CD4-positive, CD25-positive, alpha-beta regulatory T cell (primary cell): ENCODE data around the gene FBXO38. TPM values are rescaled to one million over a fixed set of nuclear protein-coding genes. Genes with fewer than 3 reads are reported as not detected.

ENCODE experiments used
- ATAC-seq, 2 donors: fragments of 150-1000 bp; cut with Tn5 transposase; one replicate each; pipeline ENCODE4 v1.10.0; 2021; ENCODE audit warnings: low read depth in 2 of 2, moderate number of reproducible peaks in 2 of 2, moderate library complexity in 1 of 2
- DNase-seq, 3 donors: peaks; one replicate each; pipeline versions ENCODE4 v3.0.0 to v3.0.0-alpha.2; 2012 to 2022; ENCODE audit warnings: mixed read lengths in 1 of 3
- H3K27ac ChIP-seq: one replicate; pipeline ENCODE4 v1.7.0; 2013; ENCODE audit warnings: mild to moderate bottlenecking, low read length; ENCODE audit not compliant: insufficient read depth, poor library complexity, severe bottlenecking
- H3K27me3 ChIP-seq: one replicate; pipeline ENCODE4 v1.7.0; 2013; ENCODE audit warnings: low read length; ENCODE audit not compliant: control insufficient read depth, insufficient read depth
- H3K36me3 ChIP-seq: one replicate; pipeline ENCODE4 v1.7.0; 2013; ENCODE audit warnings: mild to moderate bottlenecking, low read length, moderate library complexity; ENCODE audit not compliant: control insufficient read depth, insufficient read depth
- H3K4me1 ChIP-seq: 2 replicates; pipeline ENCODE4 v1.7.0; 2013; ENCODE audit warnings: mild to moderate bottlenecking, low read length; ENCODE audit not compliant: insufficient read depth, control insufficient read depth, poor library complexity, severe bottlenecking
- H3K4me3 ChIP-seq: one replicate; pipeline ENCODE4 v1.7.0; 2013; ENCODE audit warnings: low read depth, mild to moderate bottlenecking, low read length, moderate library complexity
- H3K9me3 ChIP-seq, 2 experiments: 1 replicate in 1 of 2; 2 replicates in 1 of 2; pipeline ENCODE4 v1.7.0; 2013; ENCODE audit warnings: low read length in 2 of 2, mild to moderate bottlenecking in 1 of 2, moderate library complexity in 1 of 2; ENCODE audit not compliant: control insufficient read depth in 2 of 2
- H3K27ac Mint-ChIP-seq, 3 donors: one replicate each; pipeline ENCODE4 v1.8.0; 2020 to 2022; ENCODE audit warnings: mild to moderate bottlenecking in 3 of 3, mixed read lengths in 3 of 3, moderate library complexity in 2 of 3
- H3K27me3 Mint-ChIP-seq: one replicate; pipeline ENCODE4 v1.8.0; 2022; ENCODE audit warnings: mild to moderate bottlenecking, mixed read lengths
- H3K36me3 Mint-ChIP-seq: one replicate; pipeline ENCODE4 v1.8.0; 2020; ENCODE audit warnings: mixed read lengths
- H3K4me1 Mint-ChIP-seq, 4 donors: one replicate each; pipeline ENCODE4 v1.8.0; 2020 to 2022; ENCODE audit warnings: mixed read lengths in 4 of 4, mild to moderate bottlenecking in 1 of 4
- H3K4me3 Mint-ChIP-seq, 4 donors: one replicate each; pipeline ENCODE4 v1.8.0; 2020 to 2022; ENCODE audit warnings: mild to moderate bottlenecking in 4 of 4, mixed read lengths in 4 of 4, moderate library complexity in 3 of 4
- H3K9me3 Mint-ChIP-seq, 7 donors: one replicate each; pipeline ENCODE4 v1.8.0; 2020 to 2022; ENCODE audit warnings: mixed read lengths in 7 of 7, mild to moderate bottlenecking in 3 of 7, moderate library complexity in 2 of 7
- polyA plus RNA-seq, 4 donors: library from polyadenylated mRNA; unstranded; fragments of 300-500 nt; fragmentation: Illumina TruSeq; gene quantifications; one replicate each; pipeline ENCODE4 v1.2.3, GENCODE V29; 2021
- total RNA-seq: library from RNA; stranded (reverse); gene quantifications from one replicate; pipeline ENCODE4 v1.2.3, GENCODE V29; 2022

Gene FBXO38
- total and polyA plus RNA-seq, 5 donors from 2014 or later, result 16.0 to 54.6 (median 20.4) TPM

GRCh38 chr5:148398698-148399121 is 15.0 kb downstream of the FBXO38 start:
- peak overlapping the region; percentile 80 to 90 (median 82) for H3K27ac Mint-ChIP-seq
- DNase-seq, result no peak
- H3K27me3 Mint-ChIP-seq, result no peaks in the 10 kb centered on the region
- H3K36me3 Mint-ChIP-seq, result peaks cover 51% of the 10 kb centered on the region
- Histone ChIP-seq H3K27ac (no peak overlapping the region), H3K4me3 (no peak overlapping the region), H3K36me3 (peaks cover 70% of the 10 kb centered on the region), H3K4me1 (no peaks in the 10 kb centered on the region), H3K27me3 (no peaks in the 10 kb centered on the region), H3K9me3 (no peaks in the 10 kb centered on the region)
- H3K4me1 Mint-ChIP-seq, result peaks cover 29 to 81% (median 60%) of the 10 kb centered on the region in 4 donors
- peak overlapping the region in 1 of 4 donors; percentile 10 for H3K4me3 Mint-ChIP-seq
- no peaks in the 10 kb centered on the region for H3K9me3 Mint-ChIP-seq
- no peak for ATAC-seq

DNA sequence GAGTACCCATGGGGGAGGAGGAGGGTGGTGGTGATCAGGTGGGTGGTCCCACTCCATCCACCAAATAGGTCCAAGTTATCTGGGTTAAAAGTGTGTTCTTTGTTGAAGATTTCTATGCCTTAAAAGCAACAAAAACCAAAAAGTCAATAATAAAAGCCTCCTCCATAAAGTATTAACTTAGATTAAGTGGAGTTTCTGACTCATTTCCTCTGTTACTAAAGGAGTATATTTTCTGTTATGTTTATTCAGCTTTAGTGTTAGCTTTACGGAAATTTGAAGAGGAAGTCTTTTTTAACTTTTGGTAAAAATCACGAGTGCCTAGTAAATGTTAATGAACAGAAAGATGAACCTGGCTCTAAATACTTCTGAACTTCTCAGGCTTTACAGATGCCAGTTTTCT is 17.8 kb downstream of the FBXO38 start:
- Histone ChIP-seq H3K36me3 (peaks cover 82% of the 10 kb centered on the region), H3K4me1 (no peaks in the 10 kb centered on the region), H3K4me3 (peak overlapping the region; percentile 4), H3K27me3 (no peaks in the 10 kb centered on the region), H3K9me3 (no peaks in the 10 kb centered on the region), H3K27ac (no peak overlapping the region)
- Mint-ChIP-seq H3K4me1 (peaks cover 29 to 69% (median 58%) of the 10 kb centered on the region in 4 donors), H3K27ac (peak overlapping the region; percentile 42 to 65 (median 65)), H3K36me3 (peaks cover 62% of the 10 kb centered on the region), H3K27me3 (no peaks in the 10 kb centered on the region), H3K4me3 (peak overlapping the region in 1 of 4 donors; percentile 9), H3K9me3 (no peaks in the 10 kb centered on the region)
- ATAC-seq (peak; percentile 55 to 73), DNase-seq (peak in 1 of 3 donors; percentile 39)

DNA sequence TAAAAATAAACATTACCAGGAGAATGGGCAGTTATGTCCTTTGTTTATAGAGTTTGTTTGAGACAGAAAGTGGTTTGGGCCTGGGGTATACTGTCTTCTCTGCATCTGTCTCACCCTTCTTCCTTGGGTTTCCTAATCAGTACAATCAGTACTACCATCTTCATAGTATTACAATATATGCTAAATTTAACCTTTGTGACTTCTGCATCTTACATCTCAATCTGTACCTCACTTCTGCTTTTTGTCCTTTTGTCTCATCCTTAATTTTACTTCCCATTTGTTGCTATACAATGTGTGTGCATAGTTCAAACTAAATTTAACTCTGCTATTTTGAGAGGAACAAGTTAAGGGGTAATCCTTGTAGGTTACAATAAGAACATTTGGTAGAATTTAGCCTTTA is 19.6 kb downstream of the FBXO38 start:
- H3K27me3 Mint-ChIP-seq, result no peaks in the 10 kb centered on the region
- Histone ChIP-seq H3K9me3 (no peaks in the 10 kb centered on the region), H3K27ac (no peak overlapping the region), H3K36me3 (peaks cover 90% of the 10 kb centered on the region), H3K4me3 (no peak overlapping the region), H3K27me3 (no peaks in the 10 kb centered on the region), H3K4me1 (no peaks in the 10 kb centered on the region)
- H3K4me3 Mint-ChIP-seq, result peak overlapping the region in 1 of 4 donors; percentile 5
- no peaks in the 10 kb centered on the region for H3K9me3 Mint-ChIP-seq
- peaks cover 21 to 61% (median 54%) of the 10 kb centered on the region in 4 donors for H3K4me1 Mint-ChIP-seq
- no peak for ATAC-seq
- DNase-seq, result no peak
- peaks cover 67% of the 10 kb centered on the region for H3K36me3 Mint-ChIP-seq
- H3K27ac Mint-ChIP-seq, result no peak overlapping the region

- peaks cover 5 to 40% (median 33%) of the 10 kb centered on the region in 4 donors for H3K4me1 Mint-ChIP-seq
- Histone ChIP-seq H3K4me3 (no peak overlapping the region), H3K9me3 (no peaks in the 10 kb centered on the region), H3K27me3 (no peaks in the 10 kb centered on the region), H3K36me3 (peaks cover 94% of the 10 kb centered on the region), H3K27ac (no peak overlapping the region), H3K4me1 (no peaks in the 10 kb centered on the region)
- no peaks in the 10 kb centered on the region for H3K27me3 Mint-ChIP-seq
- DNase-seq, result no peak
- no peak for ATAC-seq
- peaks cover 64% of the 10 kb centered on the region for H3K36me3 Mint-ChIP-seq
- H3K4me3 Mint-ChIP-seq, result no peak overlapping the region
- H3K9me3 Mint-ChIP-seq, result no peaks in the 10 kb centered on the region
- H3K27ac Mint-ChIP-seq, result no peak overlapping the region
These were observed 22.6 kb downstream of the FBXO38 start for GRCh38 chr5:148406406-148406805.

- Mint-ChIP-seq H3K27ac (peak overlapping the region; percentile 32 to 54 (median 43)), H3K9me3 (no peaks in the 10 kb centered on the region), H3K4me1 (peaks cover 0 to 29% (median 22%) of the 10 kb centered on the region in 4 donors), H3K4me3 (no peak overlapping the region), H3K36me3 (peaks cover 61% of the 10 kb centered on the region), H3K27me3 (no peaks in the 10 kb centered on the region)
- no peak overlapping the region for H3K27ac ChIP-seq
- no peak for ATAC-seq
- no peaks in the 10 kb centered on the region for H3K27me3 ChIP-seq
- H3K36me3 ChIP-seq, result peaks cover 96% of the 10 kb centered on the region
- H3K4me1 ChIP-seq, result no peaks in the 10 kb centered on the region
- DNase-seq, result no peak
- H3K4me3 ChIP-seq, result no peak overlapping the region
- H3K9me3 ChIP-seq, result no peaks in the 10 kb centered on the region
These were observed 24.3 kb downstream of the FBXO38 start for GRCh38 chr5:148408092-148408491.

DNA sequence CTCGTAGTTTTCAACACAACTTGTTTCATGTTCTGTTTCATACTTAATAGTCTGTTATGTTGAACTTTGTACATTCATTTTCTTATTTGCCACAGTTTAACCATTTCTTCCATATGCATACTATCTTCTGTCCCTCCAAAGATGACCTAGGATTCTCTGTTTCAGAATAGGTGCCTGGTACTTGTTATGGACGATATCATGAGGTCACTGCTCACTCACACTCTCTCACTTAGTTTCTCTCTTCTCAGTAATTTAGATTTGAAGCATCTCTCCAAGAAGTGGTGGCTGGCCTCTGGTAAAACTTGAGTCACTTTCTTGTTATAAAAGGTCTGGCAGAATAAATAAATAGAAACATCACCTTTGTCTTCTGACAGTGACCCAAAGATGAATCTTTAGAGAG is 28.4 kb downstream of the FBXO38 start:
- H3K27ac Mint-ChIP-seq, result peak overlapping the region in 1 of 3 donors; percentile 27
- H3K9me3 ChIP-seq, result no peaks in the 10 kb centered on the region
- H3K36me3 Mint-ChIP-seq, result peaks cover 51% of the 10 kb centered on the region
- no peaks in the 10 kb centered on the region for H3K4me1 ChIP-seq
- H3K9me3 Mint-ChIP-seq, result no peaks in the 10 kb centered on the region
- H3K27me3 ChIP-seq, result no peaks in the 10 kb centered on the region
- DNase-seq (no peak), ATAC-seq (no peak)
- H3K36me3 ChIP-seq, result peaks cover 95% of the 10 kb centered on the region
- H3K27ac ChIP-seq, result no peak overlapping the region
- no peak overlapping the region for H3K4me3 Mint-ChIP-seq
- H3K4me1 Mint-ChIP-seq, result peaks cover 0 to 17% (median 8%) of the 10 kb centered on the region in 4 donors
- no peak overlapping the region for H3K4me3 ChIP-seq
- H3K27me3 Mint-ChIP-seq, result no peaks in the 10 kb centered on the region

DNA sequence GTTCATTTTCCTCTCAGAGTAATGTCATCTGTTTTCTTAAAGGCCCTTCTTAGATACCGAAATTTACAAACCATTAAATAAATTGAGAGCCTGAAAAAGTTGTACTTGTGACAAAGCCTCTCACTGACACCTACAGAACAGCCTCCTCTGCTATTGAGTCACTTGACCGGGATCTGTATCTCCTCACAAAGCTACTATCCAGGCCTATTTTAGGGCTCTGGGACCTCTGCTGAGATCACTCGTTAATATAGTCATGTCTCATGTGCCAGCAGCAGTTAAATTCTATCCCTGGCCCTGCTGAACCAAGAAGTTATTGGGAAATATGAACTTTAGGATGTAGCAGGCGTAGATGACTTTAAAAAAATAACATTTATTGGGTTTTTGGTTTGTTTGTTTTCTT is 31.1 kb downstream of the FBXO38 start:
- H3K27me3 Mint-ChIP-seq, result no peaks in the 10 kb centered on the region
- peaks cover 51% of the 10 kb centered on the region for H3K36me3 Mint-ChIP-seq
- no peak overlapping the region for H3K4me3 Mint-ChIP-seq
- DNase-seq, result no peak
- H3K4me3 ChIP-seq, result no peak overlapping the region
- no peaks in the 10 kb centered on the region for H3K9me3 ChIP-seq
- H3K36me3 ChIP-seq, result peaks cover 97% of the 10 kb centered on the region
- no peaks in the 10 kb centered on the region for H3K9me3 Mint-ChIP-seq
- no peaks in the 10 kb centered on the region for H3K4me1 ChIP-seq
- H3K27me3 ChIP-seq, result no peaks in the 10 kb centered on the region
- H3K4me1 Mint-ChIP-seq, result peaks cover 0 to 12% (median 5%) of the 10 kb centered on the region in 4 donors
- ATAC-seq, result no peak
- H3K27ac Mint-ChIP-seq, result no peak overlapping the region
- no peak overlapping the region for H3K27ac ChIP-seq

DNA sequence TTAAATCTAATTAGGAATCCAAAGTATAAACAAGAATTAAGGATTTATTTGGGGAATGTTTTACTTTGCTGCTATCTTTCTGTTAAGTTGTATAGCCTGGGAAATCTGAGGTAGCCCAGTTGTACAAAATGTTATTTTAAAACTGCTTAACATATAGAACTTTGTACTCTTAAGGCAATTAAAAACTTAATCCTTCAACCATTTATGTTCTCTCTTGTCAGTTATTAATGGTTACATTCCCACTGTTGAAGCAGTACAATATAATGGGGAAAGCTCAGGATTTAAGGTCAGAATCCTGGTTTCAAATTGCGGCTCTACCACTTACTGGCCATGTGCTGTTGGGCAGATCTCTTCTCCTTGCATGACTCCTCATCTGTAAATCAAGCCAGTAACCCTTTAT is 32.7 kb downstream of the FBXO38 start:
- ATAC-seq, result no peak

More for the DNA sequence above, 32.7 kb downstream of the FBXO38 start:
- H3K36me3 ChIP-seq, result peaks cover 89% of the 10 kb centered on the region
- H3K27ac ChIP-seq, result no peak overlapping the region
- no peaks in the 10 kb centered on the region for H3K4me1 ChIP-seq
- peak overlapping the region in 2 of 3 donors; percentile 38 to 62 for H3K27ac Mint-ChIP-seq
- H3K36me3 Mint-ChIP-seq, result peaks cover 39% of the 10 kb centered on the region
- H3K27me3 ChIP-seq, result no peaks in the 10 kb centered on the region
- H3K4me3 ChIP-seq, result no peak overlapping the region
- no peak overlapping the region for H3K4me3 Mint-ChIP-seq
- no peak for DNase-seq
- no peaks in the 10 kb centered on the region for H3K27me3 Mint-ChIP-seq
- H3K4me1 Mint-ChIP-seq, result peaks cover 0 to 7% (median 1%) of the 10 kb centered on the region in 4 donors
- no peaks in the 10 kb centered on the region for H3K9me3 ChIP-seq
- H3K9me3 Mint-ChIP-seq, result no peaks in the 10 kb centered on the region
